ENCODE results near the gene CCDC141. TPM values are rescaled to one million over a fixed set of nuclear protein-coding genes. Genes with fewer than 3 reads are reported as not detected.

CCDC141 gene
- total RNA-seq, 1 donor from 2014 or later = 3.6 TPM

DNA sequence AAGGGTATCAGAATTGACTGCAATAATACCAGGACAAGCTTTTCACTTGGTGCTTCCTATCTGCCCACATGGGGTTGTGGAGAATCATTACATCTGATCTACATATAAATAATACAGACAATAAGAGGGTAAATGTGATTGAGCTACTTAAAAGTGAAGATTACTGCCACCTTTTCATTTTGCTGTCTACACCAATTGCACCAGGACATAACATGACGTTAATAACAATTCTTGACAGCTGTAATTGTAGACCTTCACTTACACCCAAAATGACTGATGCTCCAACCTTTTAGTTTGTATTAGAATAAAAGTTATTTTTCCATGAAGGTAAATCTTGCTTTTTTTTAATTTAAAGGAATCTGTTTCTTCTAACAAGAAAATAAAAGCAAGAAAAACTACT lies 206.2 kb downstream of the CCDC141 start:
- intact Hi-C loops (cut with micrococcal nuclease) = no loop called here
- no peaks in the 10 kb centered on the region for H3K9me3 Mint-ChIP-seq
- no peaks in the 10 kb centered on the region for H3K4me1 Mint-ChIP-seq (ENCODE audit: low read depth)
- peaks cover 5% of the 10 kb centered on the region for H3K36me3 Mint-ChIP-seq (ENCODE audit: low read depth)
- no peak overlapping the region for H3K27ac Mint-ChIP-seq
- H3K4me3 Mint-ChIP-seq (ENCODE audit: low read depth) = no peak overlapping the region
- no peak for DNase-seq (ENCODE audit: low spot score)
- H3K27me3 Mint-ChIP-seq (ENCODE audit: low read depth) = no peaks in the 10 kb centered on the region

- H3K27me3 Mint-ChIP-seq (ENCODE audit: low read depth) = no peaks in the 10 kb centered on the region
- no peaks in the 10 kb centered on the region for H3K9me3 Mint-ChIP-seq
- no peaks in the 10 kb centered on the region for H3K4me1 Mint-ChIP-seq (ENCODE audit: low read depth)
- no peak for DNase-seq (ENCODE audit: low spot score)
- H3K4me3 Mint-ChIP-seq (ENCODE audit: low read depth) = no peak overlapping the region
- no peaks in the 10 kb centered on the region for H3K36me3 Mint-ChIP-seq (ENCODE audit: low read depth)
- no peak overlapping the region for H3K27ac Mint-ChIP-seq
- intact Hi-C loops (cut with micrococcal nuclease) = no loop called here
Observed at GRCh38 chr2:178836807-178837206, 213.1 kb downstream of the CCDC141 start.

DNA sequence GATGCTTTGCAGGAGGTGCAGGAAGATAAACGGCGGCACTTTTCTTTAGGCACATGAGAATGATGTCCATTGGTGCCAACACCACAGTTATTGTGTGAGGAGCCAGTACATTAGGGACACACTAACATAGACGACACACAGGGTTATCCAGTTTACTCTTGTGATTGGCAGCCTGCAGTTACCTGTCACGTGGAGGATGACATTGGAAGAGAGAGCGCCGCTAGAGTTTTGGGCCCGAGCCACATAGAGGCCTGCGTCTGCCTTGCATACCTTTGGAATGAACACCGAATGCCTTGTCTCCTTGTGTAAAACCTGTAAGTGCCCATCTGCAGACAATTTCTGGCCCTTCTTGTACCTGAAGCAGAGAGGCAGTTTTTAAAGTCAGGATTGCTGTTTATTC lies 215.9 kb downstream of the CCDC141 start:
- peaks cover 3% of the 10 kb centered on the region for H3K4me1 Mint-ChIP-seq (ENCODE audit: low read depth)
- H3K4me3 Mint-ChIP-seq (ENCODE audit: low read depth) = no peak overlapping the region
- no peak overlapping the region for H3K27ac Mint-ChIP-seq
- intact Hi-C loops (cut with micrococcal nuclease) = no loop called here
- no peaks in the 10 kb centered on the region for H3K27me3 Mint-ChIP-seq (ENCODE audit: low read depth)
- no peak for DNase-seq (ENCODE audit: low spot score)
- H3K36me3 Mint-ChIP-seq (ENCODE audit: low read depth) = no peaks in the 10 kb centered on the region
- no peaks in the 10 kb centered on the region for H3K9me3 Mint-ChIP-seq

- Mint-ChIP-seq H3K4me3 (ENCODE audit: low read depth) (no peak overlapping the region), H3K9me3 (no peaks in the 10 kb centered on the region), H3K36me3 (ENCODE audit: low read depth) (no peaks in the 10 kb centered on the region), H3K27ac (no peak overlapping the region), H3K4me1 (ENCODE audit: low read depth) (peaks cover 4% of the 10 kb centered on the region), H3K27me3 (ENCODE audit: low read depth) (no peaks in the 10 kb centered on the region)
- no peak for DNase-seq (ENCODE audit: low spot score)
- intact Hi-C loops (cut with micrococcal nuclease) = no loop called here
Observed at GRCh38 chr2:178833382-178833781, 216.6 kb downstream of the CCDC141 start.

- Mint-ChIP-seq H3K36me3 (ENCODE audit: low read depth) (no peaks in the 10 kb centered on the region), H3K9me3 (no peaks in the 10 kb centered on the region), H3K27ac (no peak overlapping the region), H3K4me3 (ENCODE audit: low read depth) (no peak overlapping the region), H3K27me3 (ENCODE audit: low read depth) (no peaks in the 10 kb centered on the region), H3K4me1 (ENCODE audit: low read depth) (peaks cover 4% of the 10 kb centered on the region)
- no peak for DNase-seq (ENCODE audit: low spot score)
- intact Hi-C loops (cut with micrococcal nuclease) = no loop called here
Observed at GRCh38 chr2:178830451-178830850, 219.5 kb downstream of the CCDC141 start.

- H3K4me1 Mint-ChIP-seq (ENCODE audit: low read depth) = peaks cover 4% of the 10 kb centered on the region
- no peak overlapping the region for H3K27ac Mint-ChIP-seq
Observed at GRCh38 chr2:178829981-178830380, 220.0 kb downstream of the CCDC141 start.

GRCh38 chr2:178829299-178829960 lies 220.5 kb downstream of the CCDC141 start:
- H3K27ac Mint-ChIP-seq = no peak overlapping the region
- H3K27me3 Mint-ChIP-seq (ENCODE audit: low read depth) = no peaks in the 10 kb centered on the region
- intact Hi-C loops (cut with micrococcal nuclease) = no loop called here
- H3K9me3 Mint-ChIP-seq = no peaks in the 10 kb centered on the region
- no peaks in the 10 kb centered on the region for H3K36me3 Mint-ChIP-seq (ENCODE audit: low read depth)
- no peak overlapping the region for H3K4me3 Mint-ChIP-seq (ENCODE audit: low read depth)
- no peak for DNase-seq (ENCODE audit: low spot score)
- peaks cover 4% of the 10 kb centered on the region for H3K4me1 Mint-ChIP-seq (ENCODE audit: low read depth)

More at GRCh38 chr2:178829981-178830380, 220.0 kb downstream of the CCDC141 start:
- Mint-ChIP-seq H3K36me3 (ENCODE audit: low read depth) (no peaks in the 10 kb centered on the region), H3K27me3 (ENCODE audit: low read depth) (no peaks in the 10 kb centered on the region), H3K9me3 (no peaks in the 10 kb centered on the region), H3K4me3 (ENCODE audit: low read depth) (no peak overlapping the region)
- DNase-seq (ENCODE audit: low spot score) = no peak
- intact Hi-C loops (cut with micrococcal nuclease) = no loop called here

GRCh38 chr2:178828486-178828881 lies 221.5 kb downstream of the CCDC141 start:
- DNase-seq (ENCODE audit: low spot score) = no peak
- intact Hi-C loops (cut with micrococcal nuclease) = no loop called here
- Mint-ChIP-seq H3K4me3 (ENCODE audit: low read depth) (no peak overlapping the region), H3K4me1 (ENCODE audit: low read depth) (peaks cover 4% of the 10 kb centered on the region), H3K27me3 (ENCODE audit: low read depth) (no peaks in the 10 kb centered on the region), H3K36me3 (ENCODE audit: low read depth) (no peaks in the 10 kb centered on the region), H3K9me3 (no peaks in the 10 kb centered on the region), H3K27ac (no peak overlapping the region)

DNA sequence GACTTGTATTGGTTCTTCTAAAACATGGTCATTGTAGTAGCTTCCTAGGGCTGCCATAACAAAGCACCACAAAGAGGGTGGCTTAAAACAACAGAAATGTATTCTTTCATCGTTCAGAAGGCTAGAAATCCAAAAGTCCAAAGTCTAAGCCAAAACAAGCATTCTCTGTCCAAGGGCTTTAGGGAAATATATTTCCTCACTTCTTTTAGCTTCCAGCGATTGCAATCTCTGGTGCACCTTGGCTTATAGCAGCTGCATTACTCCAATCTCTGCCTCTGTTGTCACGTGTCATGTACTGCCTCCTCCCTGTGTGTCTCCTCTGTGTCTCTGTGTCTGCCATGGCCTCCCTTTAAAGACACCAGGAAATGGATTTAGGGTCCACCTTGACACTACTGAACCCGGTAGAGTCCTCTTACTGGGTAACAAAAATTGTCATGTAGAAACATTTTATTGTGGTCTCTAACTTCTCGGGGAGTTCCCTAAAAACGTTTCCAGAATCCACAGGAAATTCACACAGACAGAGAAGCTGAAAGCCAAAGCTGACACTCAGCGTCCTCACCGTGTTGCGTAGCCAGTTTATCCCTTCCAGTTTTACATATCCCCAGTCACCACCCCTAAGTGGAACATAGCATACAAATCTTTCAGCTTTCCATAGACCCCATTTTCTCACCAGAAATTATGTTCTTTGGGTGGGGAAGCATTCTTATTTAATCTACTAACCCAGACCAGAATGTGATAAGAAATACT lies 222.0 kb downstream of the CCDC141 start:
- H3K36me3 Mint-ChIP-seq (ENCODE audit: low read depth) = no peaks in the 10 kb centered on the region
- no peak overlapping the region for H3K27ac Mint-ChIP-seq
- H3K4me3 Mint-ChIP-seq (ENCODE audit: low read depth) = no peak overlapping the region
- H3K27me3 Mint-ChIP-seq (ENCODE audit: low read depth) = no peaks in the 10 kb centered on the region
- H3K4me1 Mint-ChIP-seq (ENCODE audit: low read depth) = peaks cover 4% of the 10 kb centered on the region
- intact Hi-C loops (cut with micrococcal nuclease) = no loop called here
- DNase-seq (ENCODE audit: low spot score) = no peak
- H3K9me3 Mint-ChIP-seq = no peaks in the 10 kb centered on the region

GRCh38 chr2:178827111-178827510 lies 222.8 kb downstream of the CCDC141 start:
- intact Hi-C loops (cut with micrococcal nuclease) = no loop called here
- Mint-ChIP-seq H3K27ac (no peak overlapping the region), H3K9me3 (no peaks in the 10 kb centered on the region), H3K27me3 (ENCODE audit: low read depth) (no peaks in the 10 kb centered on the region), H3K4me1 (ENCODE audit: low read depth) (peaks cover 4% of the 10 kb centered on the region), H3K36me3 (ENCODE audit: low read depth) (no peaks in the 10 kb centered on the region), H3K4me3 (ENCODE audit: low read depth) (no peak overlapping the region)
- no peak for DNase-seq (ENCODE audit: low spot score)

DNA sequence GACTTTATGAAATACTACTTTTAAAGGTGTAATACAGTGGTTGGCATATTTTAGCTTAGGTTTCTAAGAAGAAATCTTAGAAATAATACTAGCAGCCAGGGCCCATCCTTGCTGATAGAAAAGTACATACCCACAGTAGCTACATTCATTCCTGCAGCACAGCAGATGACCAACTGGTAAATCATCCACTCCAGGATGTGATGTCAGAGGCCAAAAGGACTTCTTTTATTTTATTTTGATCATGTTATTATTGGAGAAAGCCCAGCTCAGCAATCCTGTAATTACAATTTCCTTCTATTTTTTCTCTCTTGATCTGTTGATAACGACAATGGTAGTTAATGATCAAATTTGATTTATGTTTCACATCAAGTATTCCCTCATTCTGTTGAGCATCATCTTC lies 224.8 kb downstream of the CCDC141 start:
- H3K9me3 Mint-ChIP-seq = no peaks in the 10 kb centered on the region
- peaks cover 7% of the 10 kb centered on the region for H3K4me1 Mint-ChIP-seq (ENCODE audit: low read depth)
- no peak overlapping the region for H3K4me3 Mint-ChIP-seq (ENCODE audit: low read depth)

GRCh38 chr2:178824181-178824580 lies 225.8 kb downstream of the CCDC141 start:
- DNase-seq (ENCODE audit: low spot score) = no peak
- H3K9me3 Mint-ChIP-seq = no peaks in the 10 kb centered on the region
- H3K27ac Mint-ChIP-seq = no peak overlapping the region
- intact Hi-C loops (cut with micrococcal nuclease) = no loop called here
- peaks cover 3% of the 10 kb centered on the region for H3K36me3 Mint-ChIP-seq (ENCODE audit: low read depth)
- peaks cover 12% of the 10 kb centered on the region for H3K4me1 Mint-ChIP-seq (ENCODE audit: low read depth)
- no peaks in the 10 kb centered on the region for H3K27me3 Mint-ChIP-seq (ENCODE audit: low read depth)
- no peak overlapping the region for H3K4me3 Mint-ChIP-seq (ENCODE audit: low read depth)

More for the DNA sequence above, 224.8 kb downstream of the CCDC141 start:
- no peaks in the 10 kb centered on the region for H3K36me3 Mint-ChIP-seq (ENCODE audit: low read depth)
- intact Hi-C loops (cut with micrococcal nuclease) = no loop called here
- DNase-seq (ENCODE audit: low spot score) = no peak
- no peak overlapping the region for H3K27ac Mint-ChIP-seq
- no peaks in the 10 kb centered on the region for H3K27me3 Mint-ChIP-seq (ENCODE audit: low read depth)

DNA sequence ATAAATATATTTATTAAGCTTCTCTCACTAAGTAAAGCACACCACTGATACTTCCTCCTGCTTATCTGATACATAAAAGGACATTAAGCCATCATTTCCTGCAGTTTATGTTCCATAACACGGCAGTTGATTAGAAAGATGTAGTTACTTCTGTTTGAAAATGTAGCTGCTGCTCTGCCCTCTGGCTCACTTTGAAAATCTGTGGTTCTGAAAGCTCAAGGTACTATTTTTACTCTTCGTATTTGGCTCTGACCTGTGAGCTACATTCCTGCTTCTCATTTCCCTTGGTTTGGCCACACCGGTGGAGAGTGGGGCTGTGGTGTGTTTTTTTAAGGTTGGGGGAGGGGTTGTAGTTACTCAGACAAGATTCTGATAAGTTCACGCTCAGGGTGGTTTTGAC lies 229.9 kb downstream of the CCDC141 start:
- peaks cover 3% of the 10 kb centered on the region for H3K36me3 Mint-ChIP-seq (ENCODE audit: low read depth)
- peaks cover 18% of the 10 kb centered on the region for H3K4me1 Mint-ChIP-seq (ENCODE audit: low read depth)
- DNase-seq (ENCODE audit: low spot score) = peak; percentile 11
- no peaks in the 10 kb centered on the region for H3K27me3 Mint-ChIP-seq (ENCODE audit: low read depth)
- intact Hi-C loops (cut with micrococcal nuclease) = loop anchor here (5.0 kb wide), 1 partner anchor 52 kb away; no protein-coding TSS in a partner anchor
- H3K4me3 Mint-ChIP-seq (ENCODE audit: low read depth) = peak overlapping the region; percentile 61
- no peaks in the 10 kb centered on the region for H3K9me3 Mint-ChIP-seq
- H3K27ac Mint-ChIP-seq = peak overlapping the region; percentile 87

All from activated T-helper 2 cell treated with anti-CD3 and anti-CD28 coated beads, Interferon-gamma antibody, Interleukin-2, Interleukin-4, amounts not matched to agents 10 μg/mL and 5 μg/mL and 100 μg/mL, durations not matched to agents 14 hours and 24 hours and 36 hours (primary cell).